Measurements from ENCODE around the gene ZNF384.
"Not testable (repeated sequence)": the region's sequence is repeated elsewhere in the genome, so short reads cannot be mapped to it uniquely, and the experiment has no call there.

Gene ZNF384

GRCh38 chr12:6725350-6725749 lies 36.2 kb upstream of the ZNF384 start:
- no peak for DNase-seq (ENCODE audit: low read depth)
- TF ChIP-seq, protein P1, sequence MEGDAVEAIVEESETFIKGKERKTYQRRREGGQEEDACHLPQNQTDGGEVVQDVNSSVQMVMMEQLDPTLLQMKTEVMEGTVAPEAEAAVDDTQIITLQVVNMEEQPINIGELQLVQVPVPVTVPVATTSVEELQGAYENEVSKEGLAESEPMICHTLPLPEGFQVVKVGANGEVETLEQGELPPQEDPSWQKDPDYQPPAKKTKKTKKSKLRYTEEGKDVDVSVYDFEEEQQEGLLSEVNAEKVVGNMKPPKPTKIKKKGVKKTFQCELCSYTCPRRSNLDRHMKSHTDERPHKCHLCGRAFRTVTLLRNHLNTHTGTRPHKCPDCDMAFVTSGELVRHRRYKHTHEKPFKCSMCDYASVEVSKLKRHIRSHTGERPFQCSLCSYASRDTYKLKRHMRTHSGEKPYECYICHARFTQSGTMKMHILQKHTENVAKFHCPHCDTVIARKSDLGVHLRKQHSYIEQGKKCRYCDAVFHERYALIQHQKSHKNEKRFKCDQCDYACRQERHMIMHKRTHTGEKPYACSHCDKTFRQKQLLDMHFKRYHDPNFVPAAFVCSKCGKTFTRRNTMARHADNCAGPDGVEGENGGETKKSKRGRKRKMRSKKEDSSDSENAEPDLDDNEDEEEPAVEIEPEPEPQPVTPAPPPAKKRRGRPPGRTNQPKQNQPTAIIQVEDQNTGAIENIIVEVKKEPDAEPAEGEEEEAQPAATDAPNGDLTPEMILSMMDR (IDR thresholded peaks at IDR 0.05; ENCODE audit: insufficient read depth, low read depth, low read length, missing control alignments): no peak
- no peak overlapping the region for H3K4me3 ChIP-seq (ENCODE audit: low read depth, low read length)

- peak overlapping the region; percentile 70 for H3K4me3 ChIP-seq (ENCODE audit: low read depth, low read length)
- TF ChIP-seq, protein P1 (IDR thresholded peaks at IDR 0.05; ENCODE audit: insufficient read depth, low read depth, low read length, missing control alignments): no peak
- DNase-seq (ENCODE audit: low read depth): peak; percentile 69
Observed at GRCh38 chr12:6724409-6724797, 35.2 kb upstream of the ZNF384 start.

GRCh38 chr12:6723607-6724408 lies 34.6 kb upstream of the ZNF384 start, which contains the start of gene COPS7A:
TSS of gene COPS7A (plus strand) at chr12:6724046. CDS start at chr12:6724657, 611 bp downstream.
- TF ChIP-seq, protein P1 (IDR thresholded peaks at IDR 0.05; ENCODE audit: insufficient read depth, low read depth, low read length, missing control alignments): no peak
- peak; percentile 100 for DNase-seq (ENCODE audit: low read depth)
- peak within 1 kb of the TSS; percentile 70 for H3K4me3 ChIP-seq (ENCODE audit: low read depth, low read length)

- TF ChIP-seq, protein P1 (IDR thresholded peaks at IDR 0.05; ENCODE audit: insufficient read depth, low read depth, low read length, missing control alignments): no peak
- DNase-seq (ENCODE audit: low read depth): no peak
- peak overlapping the region; percentile 70; the same call in 1 of the 2 replicates for H3K4me3 ChIP-seq (ENCODE audit: low read depth, low read length)
Observed at GRCh38 chr12:6722863-6723262, 33.7 kb upstream of the ZNF384 start.

DNA sequence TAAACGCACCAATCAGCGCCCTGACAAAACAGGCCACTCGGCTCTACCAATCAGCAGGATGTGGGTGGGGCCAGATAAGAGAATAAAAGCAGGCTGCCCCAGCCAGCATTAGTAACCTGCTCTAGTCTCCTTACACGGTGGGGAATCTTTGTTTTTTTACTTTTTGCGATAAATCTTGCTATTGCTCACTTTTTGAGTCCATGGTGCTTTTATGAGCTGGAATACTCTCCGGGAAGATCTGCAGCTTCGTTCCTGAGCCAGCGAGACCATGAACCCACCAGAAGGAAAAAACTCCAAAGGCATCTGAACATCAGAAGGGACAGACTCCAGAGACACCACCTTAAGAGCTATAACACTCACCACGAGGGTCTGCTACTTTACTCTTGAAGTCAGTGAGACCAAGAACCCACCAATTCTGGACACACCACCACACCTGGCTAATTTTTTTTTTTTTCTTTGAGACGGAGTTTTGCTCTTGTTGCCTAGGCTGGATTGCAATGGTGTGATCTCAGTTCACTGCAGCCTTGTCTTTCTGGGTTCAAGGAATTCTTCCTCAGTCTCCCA lies 27.8 kb upstream of the ZNF384 start:
- no peak overlapping the region for H3K4me3 ChIP-seq (ENCODE audit: low read depth, low read length)
- TF ChIP-seq, protein P1 (IDR thresholded peaks at IDR 0.05; ENCODE audit: insufficient read depth, low read depth, low read length, missing control alignments): no peak
- no peak for DNase-seq (ENCODE audit: low read depth)

GRCh38 chr12:6716031-6716873 lies 27.1 kb upstream of the ZNF384 start:
- not testable (repeated sequence) for DNase-seq (ENCODE audit: low read depth); H3K4me3 ChIP-seq (ENCODE audit: low read depth, low read length)

DNA sequence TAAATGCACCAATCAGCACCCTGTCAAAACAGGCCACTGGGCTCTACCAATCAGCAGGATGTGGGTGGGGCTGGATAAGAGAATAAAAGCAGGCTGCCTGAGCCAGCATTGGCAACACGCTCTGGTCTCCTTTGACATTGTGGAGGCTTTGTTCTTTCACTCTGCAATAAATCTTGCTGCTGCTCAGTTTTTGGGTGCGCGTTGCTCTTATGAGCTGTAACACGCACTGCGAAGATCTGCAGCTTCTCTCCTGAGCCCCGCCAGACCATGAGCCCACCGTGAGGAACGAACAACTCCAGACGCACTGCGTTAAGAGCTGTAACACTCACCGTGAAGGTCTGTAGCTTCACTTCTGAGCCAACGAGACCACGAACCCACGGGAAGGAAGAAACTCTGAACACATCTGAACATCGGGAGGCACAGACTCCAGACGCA lies 19.8 kb upstream of the ZNF384 start:
- TF ChIP-seq, protein P1 (IDR thresholded peaks at IDR 0.05; ENCODE audit: insufficient read depth, low read depth, low read length, missing control alignments): no peak
- no peak overlapping the region for H3K4me3 ChIP-seq (ENCODE audit: low read depth, low read length)
- no peak for DNase-seq (ENCODE audit: low read depth)

DNA sequence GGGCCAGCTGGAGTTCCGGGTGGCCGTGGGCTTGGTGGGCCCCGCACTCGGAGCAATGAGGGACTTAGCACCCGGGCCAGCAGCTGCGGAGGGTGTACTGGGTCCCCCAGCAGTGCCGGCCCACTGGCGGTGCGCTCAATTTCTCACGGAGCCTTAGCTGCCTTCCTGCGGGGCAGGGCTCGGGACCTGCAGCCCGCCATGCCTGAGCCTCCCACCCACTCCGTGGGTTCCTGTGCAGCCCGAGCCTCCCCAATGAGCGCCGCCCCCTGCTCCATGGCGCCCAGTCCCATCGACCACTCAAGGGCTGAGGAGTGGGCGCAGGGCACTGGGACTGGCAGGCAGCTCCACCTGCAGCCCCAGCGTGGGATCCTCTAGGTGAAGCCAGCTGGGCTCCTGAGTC lies 19.2 kb upstream of the ZNF384 start:
- not testable (repeated sequence) for H3K4me3 ChIP-seq (ENCODE audit: low read depth, low read length); DNase-seq (ENCODE audit: low read depth)

Data from GM12865 (cell line).